Activated effector memory CD4-positive, alpha-beta T cell treated with Interleukin-2 at 50 U/mL for 16 hours (primary cell): ENCODE data around the gene CAMSAP2.

Experiments
- DNase-seq: peaks from one replicate; pipeline ENCODE4 v3.0.0-alpha.2; 2020

Gene CAMSAP2

GRCh38 chr1:200856716-200857357 lies 118.1 kb downstream of the CAMSAP2 start:
- no peak for DNase-seq

DNA sequence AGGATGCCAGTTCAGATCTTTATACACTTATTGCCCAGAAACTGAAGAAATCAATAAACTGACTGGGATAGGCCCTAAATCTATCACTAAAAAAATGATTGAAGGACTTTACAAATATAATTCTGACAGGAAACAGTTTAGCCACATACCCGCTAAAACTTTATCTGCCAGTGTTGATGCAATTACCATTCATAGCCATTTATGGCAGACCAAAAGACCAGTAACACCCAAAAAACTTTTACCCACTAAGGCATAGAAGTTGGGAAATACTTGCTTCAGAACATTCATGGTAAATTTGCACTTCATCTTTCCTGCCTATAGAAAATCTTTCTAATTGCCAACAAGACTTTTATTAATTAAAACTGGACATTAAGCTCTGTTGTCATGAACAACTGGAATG lies 119.1 kb downstream of the CAMSAP2 start:
- no peak for DNase-seq

GRCh38 chr1:200861937-200862647 lies 123.4 kb downstream of the CAMSAP2 start:
- DNase-seq = no peak

DNA sequence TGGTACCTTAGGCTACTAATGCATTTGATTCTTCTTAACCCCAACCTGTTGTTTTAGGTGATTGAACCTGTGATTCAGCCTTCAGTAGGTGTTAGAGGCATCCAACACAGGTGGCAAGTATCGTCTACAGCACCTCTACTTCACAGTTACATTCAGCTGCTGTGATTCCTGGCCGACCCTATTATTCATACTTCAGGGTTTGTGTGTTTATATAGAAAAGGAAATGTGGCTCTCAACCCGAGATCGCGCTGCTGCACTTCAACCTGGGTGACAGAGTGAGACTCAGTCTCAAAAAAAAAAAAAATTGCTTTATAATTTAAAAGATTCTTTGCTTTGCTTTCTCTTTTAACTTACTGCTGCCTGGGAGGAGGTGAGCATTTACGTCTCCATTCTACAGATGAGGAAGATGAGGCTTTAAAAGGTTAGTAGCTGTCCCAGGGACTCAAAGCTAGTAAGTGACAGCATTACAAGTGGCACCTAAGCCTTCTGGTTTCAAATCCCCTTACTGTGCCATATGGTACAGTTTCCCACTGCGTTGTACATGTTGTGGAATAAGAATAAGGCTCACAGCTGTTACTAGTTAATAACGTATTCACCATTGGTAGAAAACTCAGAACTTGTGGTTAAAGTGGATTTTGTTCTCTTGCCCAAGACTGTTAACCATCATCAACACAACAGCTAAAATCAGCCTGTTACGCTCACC lies 124.2 kb downstream of the CAMSAP2 start:
- no peak for DNase-seq

DNA sequence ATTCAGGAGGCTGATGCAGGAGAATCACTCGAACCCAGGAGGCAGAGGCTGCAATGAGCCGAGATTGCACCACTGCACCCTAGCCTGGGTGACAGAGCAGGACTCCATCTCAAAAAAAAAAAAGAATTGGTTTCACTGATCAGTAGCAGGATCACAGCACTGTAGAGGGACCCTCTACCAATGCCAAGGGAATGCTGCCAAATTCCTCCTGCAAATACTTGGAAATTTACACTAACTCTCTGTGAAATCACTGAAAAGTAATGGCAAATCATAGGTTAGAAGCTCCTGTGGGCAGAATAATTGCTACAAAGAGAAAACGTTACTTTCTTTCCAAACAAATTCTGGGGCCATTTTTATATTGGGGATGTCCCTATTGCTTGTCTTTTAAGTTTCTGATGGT lies 127.4 kb downstream of the CAMSAP2 start:
- no peak for DNase-seq

GRCh38 chr1:200866521-200866920 lies 127.8 kb downstream of the CAMSAP2 start:
- DNase-seq = no peak

GRCh38 chr1:200867018-200867811 lies 128.5 kb downstream of the CAMSAP2 start:
- DNase-seq = no peak

GRCh38 chr1:200869376-200869752 lies 130.7 kb downstream of the CAMSAP2 start:
- no peak for DNase-seq

DNA sequence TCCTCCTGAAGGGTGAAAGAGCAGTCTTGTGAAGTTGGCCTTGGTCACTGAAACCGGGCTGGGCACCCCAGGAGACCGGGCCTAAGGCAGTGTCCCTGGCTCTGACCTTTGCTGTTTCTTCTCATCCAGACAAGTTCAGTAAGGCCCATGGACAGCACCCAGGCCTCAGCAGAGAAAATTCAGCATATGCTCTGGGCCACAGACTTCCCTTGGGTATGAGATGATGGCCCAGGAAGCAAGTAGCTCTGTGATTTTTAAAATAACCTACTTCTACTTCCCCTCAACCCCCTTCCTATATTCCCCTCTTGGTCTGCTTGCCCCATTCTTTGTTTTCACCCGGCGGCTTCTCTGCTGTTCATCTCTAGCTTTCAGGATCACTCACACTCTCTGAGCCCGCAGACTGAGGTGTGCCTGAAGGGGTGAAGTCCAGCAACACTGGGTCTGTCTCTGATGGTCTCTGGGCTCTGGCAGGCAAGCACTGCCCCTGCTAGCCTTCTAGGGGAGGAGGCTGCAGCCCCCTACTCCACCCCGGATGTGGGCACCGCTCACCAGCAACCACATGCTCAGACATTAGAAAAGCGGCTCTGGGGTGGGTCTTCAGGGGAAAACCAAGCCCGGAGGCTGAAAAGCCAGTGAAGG lies 131.2 kb downstream of the CAMSAP2 start:
- DNase-seq = peak; percentile 35

GRCh38 chr1:200872446-200873115 lies 133.9 kb downstream of the CAMSAP2 start, which contains the start of gene GPR25:
Gene GPR25 (plus strand): TSS chr1:200872981. CDS start chr1:200873038, 57 bp downstream.
- no peak for DNase-seq

GRCh38 chr1:200873116-200873670 lies 134.5 kb downstream of the CAMSAP2 start:
- DNase-seq = no peak

- no peak for DNase-seq
Observed at GRCh38 chr1:200873671-200874397, 135.1 kb downstream of the CAMSAP2 start.

GRCh38 chr1:200874694-200875093 lies 136.0 kb downstream of the CAMSAP2 start:
- no peak for DNase-seq

DNA sequence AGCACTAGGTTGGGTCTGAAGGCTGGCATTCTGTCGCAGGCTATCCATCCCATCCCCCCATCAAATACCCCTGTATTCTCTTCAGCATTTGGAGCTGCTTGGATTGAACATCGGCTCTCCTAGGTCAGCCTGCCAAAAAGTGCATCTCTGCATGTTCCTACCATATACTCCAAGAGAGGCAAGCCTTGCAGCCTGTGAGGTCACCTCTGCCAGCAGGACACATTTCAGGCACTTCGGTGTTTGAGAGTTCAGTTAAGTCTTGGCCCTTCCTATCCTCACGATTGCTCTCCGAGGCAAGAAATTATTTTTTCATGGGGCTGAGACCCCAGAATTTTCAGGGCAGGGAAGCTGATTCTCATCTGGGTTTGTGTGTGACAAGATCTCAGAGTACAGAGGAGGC lies 136.7 kb downstream of the CAMSAP2 start:
- DNase-seq = no peak

GRCh38 chr1:200877010-200877409 lies 138.3 kb downstream of the CAMSAP2 start:
- no peak for DNase-seq

DNA sequence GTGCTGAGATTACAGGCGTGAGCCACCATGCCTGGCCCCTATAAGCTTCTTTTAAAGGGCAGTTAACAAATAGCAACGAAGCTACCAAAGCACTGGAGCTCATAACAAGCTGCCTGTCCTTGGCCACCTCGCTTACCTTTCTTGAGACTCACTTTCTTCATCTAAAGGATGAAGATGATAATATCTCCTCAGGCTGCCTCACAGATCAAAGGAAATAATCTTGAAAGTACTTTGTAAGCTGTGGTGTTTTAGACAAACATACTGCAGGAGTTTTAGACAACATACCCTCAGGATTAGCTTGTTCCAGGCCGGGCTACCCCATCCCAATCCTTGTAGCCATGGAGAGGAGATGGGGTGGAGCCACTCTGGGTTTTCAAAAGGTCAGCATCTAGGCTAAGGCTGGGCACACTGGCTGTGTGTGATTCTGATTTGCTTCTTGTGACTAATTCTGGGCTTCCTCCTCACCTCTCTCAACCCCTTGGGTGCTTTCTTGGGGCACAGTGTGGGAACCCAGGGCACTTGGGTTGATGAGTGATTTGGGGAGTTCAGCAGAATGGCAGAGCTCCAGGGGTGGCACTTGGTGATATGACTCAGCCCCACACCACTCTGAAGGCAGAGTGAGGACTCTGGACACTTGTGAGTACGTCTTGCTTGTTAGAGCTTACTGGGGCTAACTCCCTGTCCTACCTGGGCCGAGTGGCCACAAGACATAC lies 139.3 kb downstream of the CAMSAP2 start:
- DNase-seq = peak; percentile 48

DNA sequence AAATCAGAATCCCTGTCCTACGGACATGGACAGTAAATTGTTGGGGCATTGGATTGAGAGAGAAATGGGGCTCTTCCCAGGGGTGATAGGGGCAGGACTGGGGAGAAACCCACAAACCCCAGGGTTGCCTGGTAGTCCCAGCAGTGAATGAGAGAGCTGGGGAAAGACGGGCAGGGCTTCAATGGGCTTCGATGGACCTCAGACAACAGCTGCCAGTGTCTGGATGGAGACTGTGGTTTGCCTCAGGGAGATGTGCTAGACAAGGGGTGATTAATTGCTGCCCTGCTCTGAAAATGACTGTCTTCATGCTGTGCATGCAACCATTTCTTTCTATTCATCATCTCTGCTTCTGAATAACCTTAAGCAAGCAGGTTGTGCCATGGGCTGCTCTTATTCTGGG lies 141.5 kb downstream of the CAMSAP2 start:
- DNase-seq = no peak

DNA sequence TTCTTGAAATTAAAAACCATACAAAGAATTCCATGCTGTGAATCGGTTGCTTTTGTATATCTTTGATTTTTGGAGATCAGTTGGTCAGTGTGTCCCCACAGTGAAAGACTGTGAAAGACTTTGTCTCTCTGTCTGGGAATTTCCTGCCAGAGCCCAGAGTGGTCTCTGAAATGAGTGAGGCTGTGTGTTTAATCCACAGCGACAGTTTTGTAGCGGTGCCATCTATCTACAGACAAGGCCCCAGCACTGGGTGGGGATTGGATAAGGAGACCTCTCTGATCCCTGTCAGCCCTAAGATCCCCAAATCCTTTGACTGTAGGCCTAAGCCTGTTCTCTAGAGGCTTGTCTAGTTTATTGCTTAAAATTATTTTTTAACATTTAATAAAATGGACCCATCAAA lies 144.4 kb downstream of the CAMSAP2 start:
- DNase-seq = no peak

- no peak for DNase-seq
Observed at GRCh38 chr1:200885623-200886402, 147.1 kb downstream of the CAMSAP2 start.

DNA sequence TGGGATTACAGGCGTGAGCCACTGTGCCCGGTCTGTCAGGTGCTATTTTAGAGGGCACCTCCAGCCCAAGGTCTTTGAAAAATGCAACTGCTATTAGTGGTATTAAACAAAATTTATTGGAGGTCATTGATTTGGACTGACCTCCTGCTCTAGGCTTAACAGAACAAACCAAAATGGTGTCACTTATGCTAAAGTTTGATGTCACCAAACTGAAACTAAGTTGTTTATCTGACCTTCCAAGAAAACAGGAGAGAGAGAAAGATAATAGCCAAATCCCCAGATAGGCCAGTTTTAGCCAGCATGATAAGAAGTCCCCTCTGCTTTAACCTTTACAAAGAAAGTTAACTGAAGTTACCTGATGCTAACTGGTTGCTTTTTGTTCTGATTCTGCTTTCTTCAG lies 147.9 kb downstream of the CAMSAP2 start:
- DNase-seq = no peak
